Adrenal gland (tissue), 5 donors: ENCODE data around the gene KASH5.

Experiments used
- POLR2A ChIP-seq, 2 donors: fragments of 450-650 bp; IDR thresholded peaks; one replicate each; pipeline ENCODE4 v1.6.1; 2017; ENCODE audit warnings: antibody characterized with exemption in 2 of 2, mild to moderate bottlenecking in 2 of 2, moderate library complexity in 1 of 2
- TF ChIP-seq, protein P1 (sequence below), 6 experiments: fragments of 450-650 bp in 4 of 6; fragments of 200-600 bp in 2 of 6; sonication (generic) in 1 of 6; IDR thresholded peaks; 1 replicate in 5 of 6; 2 replicates in 1 of 6; pipeline versions ENCODE4 v1.5.1 to v1.8.0; 2016 to 2021; ENCODE audit warnings: antibody characterized with exemption in 6 of 6, mild to moderate bottlenecking in 2 of 6, moderate library complexity in 1 of 6
- donor health status: DM: no; HTN: no; CAD: no.

DNA sequence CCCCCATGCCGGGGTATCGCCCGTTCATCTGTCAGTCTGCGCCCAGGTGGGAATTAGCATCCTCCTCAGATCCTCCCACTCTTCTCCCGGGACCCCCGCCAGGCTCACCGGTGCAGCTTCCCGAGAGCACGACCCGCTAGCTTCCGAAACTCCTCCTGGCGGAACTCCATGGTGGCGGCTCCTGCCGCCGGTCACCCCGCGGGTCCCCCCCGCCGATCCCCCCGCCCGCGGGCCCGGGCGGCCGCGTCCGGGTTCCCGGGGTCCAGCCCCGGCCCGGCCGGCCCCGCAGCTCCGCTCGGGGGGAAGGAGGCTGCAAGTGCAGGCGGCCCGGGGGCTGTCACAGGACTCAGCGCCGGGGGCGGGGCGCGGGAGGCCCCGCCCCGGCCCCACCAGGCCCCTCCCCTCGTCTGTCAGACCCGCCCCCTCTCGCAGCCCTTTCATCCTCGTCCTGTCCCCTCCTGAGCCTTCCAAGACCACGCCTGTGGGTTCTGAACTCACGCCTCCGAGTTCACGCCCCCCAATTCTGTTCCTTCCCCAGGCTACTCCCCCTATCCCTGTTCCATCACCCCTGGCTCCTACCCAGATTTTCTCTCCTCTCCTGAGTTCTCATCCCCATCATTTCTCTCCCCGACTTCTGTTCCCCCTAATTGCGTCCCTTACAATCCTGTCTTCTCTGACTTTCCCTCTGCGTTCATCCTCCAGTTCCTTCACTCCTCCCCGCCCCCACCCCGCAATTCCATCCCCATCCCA, 53.3 kb downstream of the KASH5 start, which contains the start of gene SLC17A7:
- TF ChIP-seq, protein P1, sequence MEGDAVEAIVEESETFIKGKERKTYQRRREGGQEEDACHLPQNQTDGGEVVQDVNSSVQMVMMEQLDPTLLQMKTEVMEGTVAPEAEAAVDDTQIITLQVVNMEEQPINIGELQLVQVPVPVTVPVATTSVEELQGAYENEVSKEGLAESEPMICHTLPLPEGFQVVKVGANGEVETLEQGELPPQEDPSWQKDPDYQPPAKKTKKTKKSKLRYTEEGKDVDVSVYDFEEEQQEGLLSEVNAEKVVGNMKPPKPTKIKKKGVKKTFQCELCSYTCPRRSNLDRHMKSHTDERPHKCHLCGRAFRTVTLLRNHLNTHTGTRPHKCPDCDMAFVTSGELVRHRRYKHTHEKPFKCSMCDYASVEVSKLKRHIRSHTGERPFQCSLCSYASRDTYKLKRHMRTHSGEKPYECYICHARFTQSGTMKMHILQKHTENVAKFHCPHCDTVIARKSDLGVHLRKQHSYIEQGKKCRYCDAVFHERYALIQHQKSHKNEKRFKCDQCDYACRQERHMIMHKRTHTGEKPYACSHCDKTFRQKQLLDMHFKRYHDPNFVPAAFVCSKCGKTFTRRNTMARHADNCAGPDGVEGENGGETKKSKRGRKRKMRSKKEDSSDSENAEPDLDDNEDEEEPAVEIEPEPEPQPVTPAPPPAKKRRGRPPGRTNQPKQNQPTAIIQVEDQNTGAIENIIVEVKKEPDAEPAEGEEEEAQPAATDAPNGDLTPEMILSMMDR (IDR thresholded peaks at IDR 0.05), result no peak
- no peak for TF ChIP-seq POLR2A (IDR thresholded peaks at IDR 0.05)
